ENCODE measurements around the gene LCN12.

Gene LCN12

GRCh38 chr9:136952876-136953770 lies 1.1 kb downstream of the LCN12 start:
- FAIRE-seq (no peak), DNase-seq (ENCODE audit: insufficient read length, low spot score) (no peak)
- TF ChIP-seq CTCF (IDR thresholded peaks at IDR 0.05; ENCODE audit: insufficient read depth, missing control alignments), result no peak

GRCh38 chr9:136953771-136954269 lies 1.7 kb downstream of the LCN12 start:
- no peak for DNase-seq (ENCODE audit: insufficient read length, low spot score)
- TF ChIP-seq CTCF (IDR thresholded peaks at IDR 0.05; ENCODE audit: insufficient read depth, missing control alignments), result no peak
- no peak for FAIRE-seq

GRCh38 chr9:136954270-136955083 lies 2.4 kb downstream of the LCN12 start:
- DNase-seq (ENCODE audit: insufficient read length, low spot score), result no peak
- FAIRE-seq, result no peak
- TF ChIP-seq CTCF (IDR thresholded peaks at IDR 0.05; ENCODE audit: insufficient read depth, missing control alignments), result no peak

- no peak for FAIRE-seq
- DNase-seq (ENCODE audit: insufficient read length, low spot score), result no peak
- no peak for TF ChIP-seq CTCF (IDR thresholded peaks at IDR 0.05; ENCODE audit: insufficient read depth, missing control alignments)
Observed at GRCh38 chr9:136955202-136955942, 3.3 kb downstream of the LCN12 start.

- DNase-seq (ENCODE audit: insufficient read length, low spot score) (no peak), FAIRE-seq (no peak)
- TF ChIP-seq CTCF (IDR thresholded peaks at IDR 0.05; ENCODE audit: insufficient read depth, missing control alignments), result no peak
Observed at GRCh38 chr9:136955943-136956335, 3.9 kb downstream of the LCN12 start.

- no peak for DNase-seq (ENCODE audit: insufficient read length, low spot score)
- no peak for FAIRE-seq
- no peak for TF ChIP-seq CTCF (IDR thresholded peaks at IDR 0.05; ENCODE audit: insufficient read depth, missing control alignments)
Observed at GRCh38 chr9:136956604-136957003, 4.5 kb downstream of the LCN12 start.
